Umbilical cord (tissue), 2 donors: ENCODE measurements around the gene PPM1J. TPM values are rescaled to one million over a fixed set of nuclear protein-coding genes. Genes with fewer than 3 reads are reported as not detected.
A peak's percentile ranks its signal among the peaks of the same experiment; 100 is the strongest.
"Not testable (repeated sequence)": the region's sequence is repeated elsewhere in the genome, so short reads cannot be mapped to it uniquely, and the experiment has no call there.

Experiments used
- DNase-seq: peaks from one replicate; pipeline ENCODE4 v3.0.0-alpha.2; 2015; ENCODE audit warnings: low spot score
- total RNA-seq: library from RNA; depleted of rRNA; stranded (reverse); fragments of >200 nt; gene quantifications from one replicate; pipeline ENCODE4 v1.2.3, GENCODE V29; 2014; ENCODE audit warnings: low replicate concordance; ENCODE audit not compliant: insufficient read depth

The PPM1J gene
- total RNA-seq, 1 donor from 2014 or later, result not detected

DNA sequence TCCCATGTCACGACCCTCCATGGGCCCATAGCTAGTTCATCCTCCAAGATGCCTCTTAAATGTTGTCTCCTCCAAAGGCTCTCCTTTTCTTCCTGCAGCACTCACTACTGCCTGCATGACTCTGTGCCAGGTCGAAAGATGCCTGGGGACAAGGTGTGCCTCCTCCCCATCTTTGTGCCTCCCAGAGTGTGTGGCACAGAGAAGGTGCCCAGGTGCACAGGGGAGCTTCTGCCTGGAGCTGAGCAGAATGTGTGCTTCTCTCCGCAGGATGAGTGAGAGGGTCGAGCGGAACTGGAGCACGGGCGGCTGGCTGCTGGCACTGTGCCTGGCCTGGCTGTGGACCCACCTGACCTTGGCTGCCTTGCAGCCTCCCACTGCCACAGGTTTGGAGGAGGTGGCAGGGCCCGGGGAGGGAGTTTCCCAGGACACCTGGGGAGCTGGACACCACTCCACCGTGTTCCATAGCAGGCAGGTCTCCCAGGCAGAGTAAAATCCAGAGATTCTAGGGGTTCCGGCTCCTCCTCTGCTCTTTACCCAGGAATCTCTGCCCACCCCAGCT is 6.9 kb upstream of the PPM1J start:
- no peak for DNase-seq

DNA sequence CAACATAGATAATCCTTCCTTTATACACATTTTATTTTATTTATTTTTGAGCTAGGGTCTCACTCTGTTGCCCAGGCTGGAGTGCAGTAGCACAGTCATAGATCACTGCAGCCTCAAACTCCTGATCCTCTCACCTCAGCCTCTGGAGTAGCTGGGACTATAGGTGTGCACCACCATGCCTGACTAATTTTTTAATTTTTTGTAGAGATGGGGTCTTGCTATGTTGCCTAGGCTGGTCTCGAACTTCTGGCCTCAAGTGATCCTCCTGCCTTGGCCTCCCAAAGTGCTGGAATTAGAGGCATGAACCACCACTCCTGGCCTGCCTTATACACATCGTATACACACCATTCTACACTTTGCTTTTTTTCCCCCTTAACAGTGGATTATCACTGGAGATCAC is 6.2 kb upstream of the PPM1J start:
- not testable (repeated sequence) for DNase-seq

DNA sequence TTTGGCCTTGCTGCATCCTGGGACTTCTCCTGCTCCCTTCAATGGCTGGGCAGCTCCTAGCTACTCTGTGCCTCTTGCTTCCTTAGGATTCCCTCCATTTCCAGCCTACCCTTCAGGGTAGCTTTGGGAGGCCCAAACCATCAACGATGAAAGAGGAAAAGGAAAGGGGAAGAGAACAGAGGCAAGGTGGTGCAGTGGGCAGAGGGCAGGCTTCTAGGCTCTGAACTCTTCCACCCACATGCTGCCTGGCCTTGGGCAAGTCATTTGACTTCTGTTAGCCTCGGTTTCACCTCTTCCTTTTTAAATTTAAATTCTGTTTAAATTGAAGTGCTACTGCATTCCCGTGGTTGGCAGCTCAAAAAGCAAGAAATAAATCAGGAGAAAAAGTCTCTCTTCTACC is 5.7 kb upstream of the PPM1J start:
- no peak for DNase-seq

DNA sequence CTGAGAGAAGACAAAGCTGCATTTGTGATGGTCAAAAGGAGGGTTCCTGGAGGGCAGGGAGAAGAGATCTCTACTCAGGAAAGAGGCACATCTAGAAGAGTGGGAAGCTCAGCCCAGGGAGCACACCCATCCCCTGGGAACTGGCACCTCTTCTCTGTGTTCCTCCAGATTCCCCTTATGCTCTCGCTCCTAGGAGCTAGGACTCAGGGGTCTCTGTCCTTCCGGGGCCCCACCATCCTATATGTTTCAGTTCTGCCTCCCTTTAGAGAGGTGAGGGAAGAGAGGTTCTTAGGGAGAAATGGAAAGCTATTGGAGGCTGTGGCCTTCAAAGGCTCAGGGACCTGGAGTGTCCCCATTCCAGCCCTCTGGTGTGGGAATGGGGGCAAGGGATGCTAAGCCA is 4.6 kb upstream of the PPM1J start:
- DNase-seq, result no peak

DNA sequence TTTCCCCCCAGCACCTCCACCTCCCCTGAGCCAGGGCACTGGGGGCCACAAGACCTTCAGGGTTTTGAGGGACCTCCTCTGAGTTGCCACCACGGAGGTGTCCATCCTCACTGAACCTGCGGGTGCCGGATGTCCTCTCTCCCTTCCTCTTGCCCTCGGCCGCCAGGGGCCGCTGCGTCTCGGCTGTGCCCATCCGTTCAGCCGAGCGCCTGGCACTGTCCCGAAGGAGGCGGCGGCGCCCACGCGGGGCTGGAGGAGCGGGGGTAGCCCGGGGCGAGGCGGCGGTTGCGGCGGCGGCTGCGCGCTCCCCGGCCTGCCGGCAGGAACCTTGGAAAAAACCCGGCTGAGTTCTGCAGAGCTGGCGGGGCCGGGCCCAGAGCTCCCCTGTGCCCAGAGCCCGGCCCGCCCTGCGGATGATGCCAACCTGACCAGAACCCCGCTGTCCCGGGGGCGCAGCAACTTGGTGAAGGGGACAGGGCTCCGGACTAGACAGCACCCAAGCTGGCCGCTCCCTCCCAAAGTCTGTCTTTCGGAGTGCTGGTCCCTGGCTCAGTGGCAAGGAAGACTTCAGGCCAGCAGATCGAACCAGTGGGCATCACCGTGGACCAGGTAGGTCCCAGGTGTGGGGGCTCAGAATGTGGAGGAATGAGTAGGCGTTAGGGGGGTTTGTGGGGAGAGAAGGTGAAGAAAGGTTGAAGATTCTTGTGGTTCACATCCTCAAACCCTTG is 3.7 kb upstream of the PPM1J start:
- DNase-seq, result peak; percentile 66

DNA sequence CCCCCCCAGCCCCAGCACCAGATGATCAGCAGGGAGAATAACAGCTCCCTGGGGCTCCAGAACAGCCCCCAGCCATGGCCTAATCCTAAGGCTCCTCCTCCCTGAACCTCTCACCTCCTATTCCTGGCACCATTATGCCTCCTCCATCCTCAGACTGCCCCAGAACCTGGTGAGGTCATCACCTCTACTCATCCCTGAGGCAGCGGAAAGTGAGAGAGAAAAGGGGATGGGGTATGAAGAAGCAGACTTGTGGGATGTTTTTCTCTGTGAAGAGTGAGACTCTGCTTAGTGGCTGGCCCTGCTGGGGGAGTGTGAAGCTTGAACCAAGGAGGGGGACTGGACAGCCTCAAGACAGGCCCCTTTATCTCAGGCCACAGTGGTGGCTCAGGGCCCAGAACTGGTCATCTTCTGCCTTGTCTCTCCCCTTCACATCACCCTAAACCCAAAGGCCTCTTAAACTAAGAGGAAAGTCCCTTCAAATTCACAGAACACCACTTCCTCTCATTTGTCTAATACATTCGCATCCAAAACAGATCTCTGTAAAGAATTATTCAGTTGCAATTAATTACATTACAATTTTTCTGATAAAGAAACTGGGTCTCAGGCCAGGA is 2.2 kb upstream of the PPM1J start:
- DNase-seq, result no peak

DNA sequence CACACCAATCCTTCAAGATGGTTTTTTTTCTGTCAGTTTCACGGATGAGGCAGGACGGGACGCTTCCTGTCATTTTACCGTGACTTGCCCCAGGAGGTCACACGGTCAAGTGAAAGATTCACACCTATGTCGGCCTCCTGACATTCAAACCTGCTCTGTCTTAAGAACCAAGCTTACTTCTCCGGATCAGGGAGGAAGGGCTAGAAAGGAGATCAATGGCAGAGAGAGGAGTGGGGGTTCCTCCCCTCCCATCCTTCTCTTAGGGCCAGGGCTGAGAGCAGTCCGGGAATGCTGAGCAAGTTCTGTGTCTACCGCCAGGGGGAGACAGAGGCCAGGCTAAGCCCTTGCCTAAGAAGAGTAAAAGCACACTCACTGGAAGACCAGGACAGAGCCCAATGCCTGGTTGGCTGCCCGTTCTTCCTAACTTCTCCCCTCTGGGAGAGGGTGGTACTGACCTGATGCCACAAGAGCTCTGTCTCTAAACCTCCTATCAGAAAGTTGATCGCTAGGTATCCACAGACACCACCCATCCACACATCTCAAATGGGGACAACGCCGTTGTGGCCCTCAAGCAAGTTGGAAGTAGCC is 1.1 kb upstream of the PPM1J start:
- peak; percentile 95 for DNase-seq

DNA sequence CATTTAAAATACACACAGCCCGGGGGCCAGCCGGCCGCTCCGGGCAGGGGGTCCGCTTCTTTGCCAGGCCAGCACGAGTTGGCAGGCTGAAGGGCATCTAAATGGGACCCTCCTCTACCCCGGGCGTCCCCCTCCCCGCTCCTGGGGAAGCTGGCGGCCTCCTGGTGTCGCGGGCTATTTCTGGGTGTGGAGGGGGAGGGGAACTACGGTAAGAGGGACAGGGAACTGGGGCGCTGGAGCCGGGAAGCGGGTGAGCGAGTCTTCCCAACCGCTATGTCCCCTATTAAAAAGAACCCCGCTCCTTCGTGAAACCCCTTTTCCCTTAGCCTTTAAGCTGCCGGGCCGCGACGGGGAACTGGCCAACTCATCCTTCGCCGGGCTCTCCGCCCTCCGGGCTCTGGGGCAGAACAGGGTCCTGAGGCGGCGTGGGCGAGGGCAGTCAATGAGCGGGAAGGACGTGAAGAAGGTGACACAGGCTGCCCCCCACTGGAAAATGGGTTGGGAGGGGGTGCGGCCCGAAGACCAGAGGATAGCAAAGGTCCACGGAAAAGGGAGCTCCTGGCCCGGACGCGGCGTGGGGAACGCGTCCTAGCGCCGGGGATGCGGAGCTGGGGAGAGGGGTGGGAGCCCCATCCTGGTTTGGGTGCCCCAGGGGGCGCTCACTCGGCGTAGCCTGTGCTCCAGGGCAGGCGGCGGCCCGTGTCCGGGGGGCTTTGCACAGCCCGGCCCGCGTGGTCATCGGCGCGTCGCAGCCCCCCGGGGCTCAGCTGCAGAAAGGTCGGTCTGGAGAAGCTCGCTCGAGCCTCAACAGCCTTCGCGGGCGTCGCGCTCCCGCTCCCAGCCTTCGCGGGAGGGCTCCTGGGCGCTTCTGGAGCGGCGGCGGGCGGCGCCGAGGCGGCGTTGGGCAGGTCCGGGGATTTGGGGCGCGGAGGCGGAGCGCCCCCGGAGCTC is 544 bp downstream of the PPM1J start:
- no peak for DNase-seq

DNA sequence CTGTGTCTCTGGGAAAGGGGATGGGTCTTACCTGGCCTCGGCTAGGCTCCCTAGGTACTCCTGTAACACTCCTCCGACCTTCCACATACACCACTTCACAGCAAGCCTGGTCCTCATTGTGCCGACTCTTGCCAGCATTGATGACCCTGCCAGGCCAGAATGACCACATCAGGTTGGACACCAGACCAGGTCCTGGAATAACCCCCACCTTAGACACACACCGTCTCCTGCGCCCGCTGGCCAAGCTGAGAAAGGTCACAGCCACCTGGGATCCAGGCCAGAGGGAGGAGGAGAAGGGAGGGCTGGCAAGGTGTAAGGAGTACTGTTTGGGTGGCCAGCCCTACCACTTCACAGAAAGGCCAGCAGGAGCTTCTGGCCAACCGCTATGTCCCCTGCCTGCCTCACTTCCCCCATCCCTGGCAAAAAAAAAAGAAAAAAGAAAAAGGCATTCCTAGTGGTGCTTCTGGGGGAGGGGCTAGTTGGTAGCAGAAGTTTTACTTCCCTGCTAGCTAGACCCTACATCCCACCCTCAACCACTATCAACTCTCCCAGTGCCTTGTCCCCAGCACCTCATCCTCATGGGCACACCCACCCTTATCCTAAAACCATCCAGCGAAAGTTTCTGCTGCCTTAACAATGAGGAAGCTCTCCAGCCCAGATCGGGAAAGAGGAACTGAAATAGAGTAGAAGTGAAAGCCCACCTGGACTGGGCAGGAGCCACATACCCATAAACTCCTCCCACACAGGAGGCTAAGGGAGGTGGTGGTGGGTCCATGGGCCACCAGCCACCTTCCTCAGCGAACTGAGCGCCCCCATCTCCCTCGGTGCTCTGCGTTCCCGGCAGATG is 1.4 kb downstream of the PPM1J start:
- DNase-seq, result no peak

DNA sequence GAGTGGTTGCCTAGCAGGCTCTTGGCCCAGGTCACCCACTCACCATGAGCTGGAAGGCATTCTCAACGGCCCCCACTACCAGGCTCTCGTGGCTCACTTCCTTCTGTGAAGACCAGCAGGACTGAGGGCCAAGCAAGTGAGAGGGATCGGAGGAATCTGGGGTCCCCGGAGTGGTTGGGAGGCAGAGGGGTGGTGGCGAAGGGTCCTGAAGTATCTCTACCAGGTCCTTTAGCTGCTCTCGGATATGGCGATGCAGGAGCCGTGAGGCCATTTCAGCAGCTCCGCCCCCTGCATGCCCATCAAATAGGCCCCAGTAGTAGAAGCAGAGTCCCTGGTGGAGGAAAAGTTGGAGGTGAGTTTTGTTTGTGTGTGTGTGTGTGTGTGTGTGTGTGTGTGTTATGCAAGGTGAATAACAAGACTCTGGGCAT is 2.4 kb downstream of the PPM1J start:
- DNase-seq, result no peak

DNA sequence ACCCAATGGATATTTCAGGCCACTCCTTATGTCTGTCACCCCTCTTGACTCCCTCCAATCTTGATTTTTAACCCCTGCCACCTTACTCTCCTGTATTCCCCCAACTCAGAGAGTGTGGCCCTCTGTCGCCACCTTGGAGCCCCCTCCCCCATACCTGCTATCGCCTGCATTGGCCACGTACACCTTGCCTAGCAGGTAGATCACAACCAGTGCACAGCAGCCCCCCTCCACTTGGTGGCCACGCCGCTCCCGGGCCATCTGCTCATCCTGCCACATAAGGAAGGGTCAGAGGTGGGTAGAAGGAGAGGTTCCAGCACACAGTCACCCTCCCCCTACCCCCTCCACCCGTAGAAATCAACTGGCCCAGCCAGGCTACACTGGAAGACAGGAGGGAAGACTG is 2.9 kb downstream of the PPM1J start:
- no peak for DNase-seq

DNA sequence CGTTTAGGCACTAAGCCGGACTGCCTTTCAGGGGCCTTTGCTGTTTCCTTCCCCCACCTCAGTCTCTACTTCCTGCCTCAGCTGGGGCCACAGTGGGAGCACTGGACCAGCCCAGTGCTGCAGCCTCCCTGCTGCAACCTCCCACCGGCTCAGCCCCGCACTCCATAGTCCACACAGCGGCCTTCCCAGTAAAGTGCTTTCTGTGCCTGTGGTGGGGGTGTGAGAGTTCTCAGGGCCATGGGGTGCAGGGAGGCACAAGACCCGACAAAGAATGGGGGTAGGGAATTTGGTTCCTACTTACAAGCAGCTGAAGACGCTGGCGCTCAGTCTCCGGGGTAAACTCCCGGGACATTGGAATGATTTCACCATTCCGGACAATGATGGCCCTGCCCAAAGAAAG is 3.5 kb downstream of the PPM1J start:
- DNase-seq, result no peak

DNA sequence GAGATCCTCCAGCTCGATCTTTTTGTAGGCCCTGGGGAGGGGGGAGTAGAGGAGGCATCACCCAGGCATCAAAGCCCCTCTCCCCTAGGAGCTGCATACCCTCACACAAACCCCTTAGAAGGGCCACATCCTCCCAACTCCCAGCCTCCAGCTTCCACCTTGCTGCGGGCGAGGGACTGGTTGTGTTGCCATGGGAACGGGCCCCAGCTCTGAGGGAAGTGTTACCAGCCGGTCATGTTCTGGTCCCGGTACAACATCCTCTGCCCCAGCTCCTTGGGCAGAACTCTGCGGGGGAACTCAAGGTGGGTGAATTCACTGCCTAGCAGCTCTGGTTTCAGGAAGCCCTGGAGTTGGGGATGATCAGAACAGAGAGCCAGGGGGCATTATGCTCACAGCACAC is 4.1 kb downstream of the PPM1J start:
- no peak for DNase-seq

DNA sequence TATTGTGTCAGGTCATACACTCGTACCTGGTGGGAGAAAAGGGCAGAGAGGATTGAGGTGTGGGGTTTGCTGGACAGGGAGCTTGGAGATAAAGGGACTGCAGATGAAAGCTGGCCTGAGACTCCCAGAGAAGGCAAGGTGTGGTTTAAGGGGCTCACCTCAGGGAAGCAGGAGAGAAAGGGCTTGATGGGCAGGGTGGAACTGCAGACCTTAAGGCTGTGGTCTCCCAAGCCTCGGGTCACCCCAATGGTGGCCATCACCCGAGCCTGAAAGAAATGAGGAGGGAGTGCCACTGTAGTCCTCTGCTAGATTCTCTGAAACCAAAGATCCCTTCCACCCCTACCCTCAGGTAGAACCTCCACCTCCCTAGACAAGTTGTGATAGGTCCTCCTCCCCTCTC is 4.5 kb downstream of the PPM1J start:
- no peak for DNase-seq

DNA sequence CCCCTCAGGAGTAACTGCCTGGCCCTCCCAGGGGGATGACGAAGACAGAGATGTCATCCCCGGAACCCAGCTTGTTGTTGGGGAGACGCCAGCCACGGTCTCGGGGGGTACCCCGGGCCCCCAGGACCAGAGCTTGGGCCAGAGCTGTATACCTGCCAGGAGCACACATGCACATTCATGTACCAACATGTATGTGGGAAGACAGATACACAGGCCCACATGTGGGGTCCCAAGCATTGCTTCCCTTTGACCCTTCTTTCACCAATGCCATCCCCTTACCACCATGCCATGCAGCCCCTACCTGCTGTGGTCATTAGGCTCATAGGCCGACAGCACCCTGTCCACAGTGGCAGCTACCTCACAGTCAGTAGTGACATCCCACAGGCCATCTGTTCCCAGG is 5.0 kb downstream of the PPM1J start:
- DNase-seq, result no peak

DNA sequence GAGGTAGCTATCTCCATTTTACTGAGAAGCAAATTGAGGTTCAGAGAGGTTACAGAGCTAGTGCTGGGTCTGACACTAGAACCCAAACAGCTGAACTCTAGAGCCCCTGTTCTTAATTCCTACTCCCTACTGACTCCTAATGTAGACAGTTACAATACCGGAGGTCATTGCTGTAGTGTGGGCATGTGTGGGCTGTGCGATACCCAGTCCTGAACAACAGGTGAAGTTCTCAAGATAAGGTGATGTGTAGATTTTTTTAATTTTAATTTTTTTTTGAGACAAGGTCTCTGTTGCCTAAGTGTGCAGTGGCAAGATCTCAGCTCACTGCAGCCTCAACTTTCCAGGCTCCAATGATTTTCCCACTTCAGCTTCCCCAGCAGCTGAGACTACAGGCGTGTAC is 6.6 kb downstream of the PPM1J start:
- no peak for DNase-seq

DNA sequence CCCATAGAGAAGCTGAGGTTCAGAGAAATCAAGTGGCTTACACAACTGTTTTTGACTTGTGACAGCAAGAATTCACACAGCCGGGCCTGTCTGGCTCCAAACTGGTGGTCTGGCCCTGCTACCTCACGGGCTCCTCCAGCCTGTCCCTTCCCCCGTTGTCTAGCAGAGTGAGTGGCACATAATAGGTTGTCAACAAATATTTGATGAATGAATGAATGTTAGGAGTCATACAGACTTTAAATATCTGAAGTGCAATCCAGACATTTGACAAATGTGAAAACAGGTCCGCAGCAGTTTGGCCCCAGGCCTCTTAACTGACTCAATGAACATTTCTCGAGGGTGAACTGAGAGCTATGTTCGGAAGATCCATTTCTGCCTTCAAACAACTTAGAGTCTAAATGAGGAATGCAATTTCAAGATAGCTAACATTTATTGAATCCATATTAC is 7.1 kb downstream of the PPM1J start:
- DNase-seq, result no peak

DNA sequence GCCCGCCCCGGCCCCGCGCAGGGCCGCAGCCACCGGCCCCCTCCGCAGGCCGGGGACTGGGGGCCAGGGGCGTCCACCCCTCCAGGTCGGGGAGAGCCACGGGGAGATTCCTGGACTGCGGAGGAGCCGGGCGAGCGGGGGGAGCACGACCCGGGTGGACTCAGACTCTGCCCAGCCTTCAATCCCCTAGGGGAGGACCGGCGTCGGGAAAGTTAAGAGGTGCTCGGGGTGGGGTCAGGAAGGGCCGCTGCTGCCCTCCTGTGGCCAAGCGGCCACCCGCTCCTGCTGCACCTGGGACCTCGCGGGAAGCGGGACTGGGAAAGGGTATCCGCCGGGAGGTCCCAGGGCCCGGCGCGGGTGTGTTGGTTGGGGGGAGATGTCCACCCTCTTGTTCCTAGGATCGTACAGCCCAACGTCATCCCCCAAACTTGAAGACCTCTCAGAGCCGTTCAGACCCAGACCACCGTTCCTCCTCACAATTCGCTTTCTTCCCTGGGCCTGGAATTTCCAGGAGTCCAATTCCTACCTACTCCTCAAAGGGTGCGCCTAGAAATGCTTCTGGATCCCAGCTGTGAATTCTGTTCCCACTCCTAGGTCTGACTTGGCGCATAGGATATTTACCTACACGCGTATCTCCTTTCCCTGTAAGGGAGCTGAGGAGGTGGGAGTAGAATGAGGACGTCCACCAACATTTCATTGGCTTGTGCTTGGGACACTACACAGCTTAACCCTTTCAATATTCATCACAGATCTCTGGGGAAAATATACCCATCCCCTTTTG is 7.7 kb downstream of the PPM1J start:
- DNase-seq, result peak; percentile 92

DNA sequence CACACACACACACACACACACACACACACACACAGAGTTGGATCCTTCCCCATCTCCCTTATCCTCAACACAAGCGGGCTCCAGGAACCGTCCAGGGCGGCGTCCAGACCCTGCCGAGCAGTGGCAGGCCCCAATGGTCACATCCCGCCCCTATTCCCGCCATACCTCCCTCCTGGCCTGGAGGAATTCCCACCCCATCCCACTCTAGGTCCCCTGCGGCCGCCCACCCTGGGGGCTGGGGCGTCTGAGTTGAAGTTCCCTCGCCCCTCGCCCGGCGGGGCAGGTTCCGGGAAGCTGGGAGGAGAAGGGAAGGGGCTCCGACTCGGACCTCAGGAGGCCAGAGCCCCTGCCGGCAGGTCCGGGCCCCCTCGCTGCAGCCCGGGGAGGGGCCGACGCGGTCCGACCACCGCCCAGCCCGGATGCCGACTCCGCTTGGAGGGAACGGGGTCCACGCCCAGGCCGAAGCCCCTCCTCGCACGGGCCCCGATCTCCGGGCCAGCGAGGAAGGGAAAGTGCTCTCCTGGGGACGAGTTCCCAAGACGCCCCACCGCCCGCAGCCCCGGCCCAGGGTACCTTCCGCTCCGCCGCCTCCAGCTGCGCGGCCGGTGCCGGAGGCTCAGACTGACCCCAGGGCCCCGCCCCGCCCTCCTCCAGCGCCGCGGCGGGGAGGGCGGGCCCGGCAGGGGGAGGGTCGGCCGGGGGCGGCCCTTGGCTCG is 8.5 kb downstream of the PPM1J start, which contains the start of gene RHOC:
Gene RHOC, minus strand, starts transcription at position 623 of the 716 bp plus-strand sequence. CDS start 3,328 bp downstream, outside the sequence.
- DNase-seq, result peak; percentile 41
